NK-92 (cell line): ENCODE data around the gene DCP1B.

Experiments
- DNase-seq: peaks from one replicate; lab custom pipeline; 2025; ENCODE audit not compliant: unreplicated experiment; lab: John Stamatoyannopoulos, UW

DCP1B gene

GRCh38 chr12:1920971-1921370 lies 83.3 kb downstream of the DCP1B start:
- no peak for DNase-seq

GRCh38 chr12:1920436-1920835 lies 83.8 kb downstream of the DCP1B start:
- no peak for DNase-seq

- DNase-seq = no peak
Measured at GRCh38 chr12:1919763-1920162, 84.5 kb downstream of the DCP1B start.

- DNase-seq = no peak
Measured at GRCh38 chr12:1919284-1919683, 85.0 kb downstream of the DCP1B start.

GRCh38 chr12:1918884-1919236 lies 85.4 kb downstream of the DCP1B start:
- DNase-seq = no peak

- no peak for DNase-seq
Measured at GRCh38 chr12:1918081-1918883, 86.0 kb downstream of the DCP1B start, which contains the start of gene CACNA2D4. TSS of gene CACNA2D4 (minus strand) at chr12:1918652. CDS start at chr12:1918473, 179 bp downstream.

- DNase-seq = no peak
Measured at GRCh38 chr12:1917172-1918070, 86.8 kb downstream of the DCP1B start.

- DNase-seq = no peak
Measured at GRCh38 chr12:1916371-1917171, 87.7 kb downstream of the DCP1B start.

- no peak for DNase-seq
Measured at GRCh38 chr12:1915082-1915968, 88.9 kb downstream of the DCP1B start.

- DNase-seq = no peak
Measured at GRCh38 chr12:1914114-1914911, 89.9 kb downstream of the DCP1B start.

- DNase-seq = no peak
Measured at GRCh38 chr12:1913377-1914113, 90.7 kb downstream of the DCP1B start.

GRCh38 chr12:1912580-1913376 lies 91.5 kb downstream of the DCP1B start:
- no peak for DNase-seq

GRCh38 chr12:1911598-1912575 lies 92.4 kb downstream of the DCP1B start:
- DNase-seq = no peak

GRCh38 chr12:1910468-1910867 lies 93.8 kb downstream of the DCP1B start:
- DNase-seq = no peak

GRCh38 chr12:1908758-1909157 lies 95.5 kb downstream of the DCP1B start:
- DNase-seq = no peak

GRCh38 chr12:1907652-1908611 lies 96.3 kb downstream of the DCP1B start:
- no peak for DNase-seq
